Measurements from ENCODE around the gene SCRT2.

DNA sequence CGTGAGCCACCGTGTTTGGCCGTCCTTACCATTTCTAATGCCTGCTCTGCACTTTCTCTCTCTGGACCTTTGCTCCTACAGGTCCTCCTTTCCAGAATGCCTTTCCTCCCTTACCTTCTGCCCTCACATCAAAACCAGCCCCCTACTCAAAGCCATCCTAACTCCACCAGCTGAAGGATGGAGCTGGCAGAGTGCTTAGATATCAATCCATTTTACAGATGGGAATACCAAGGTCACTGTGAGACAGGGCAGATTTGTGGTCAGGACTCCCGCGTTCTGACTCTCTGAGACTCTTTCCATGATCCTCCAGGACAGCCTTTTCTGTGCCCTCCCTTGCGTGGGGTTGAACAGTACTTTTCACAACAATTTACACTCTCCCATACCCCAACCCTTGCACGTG, 41.7 kb upstream of the SCRT2 start:
- TF ChIP-seq, protein P1, sequence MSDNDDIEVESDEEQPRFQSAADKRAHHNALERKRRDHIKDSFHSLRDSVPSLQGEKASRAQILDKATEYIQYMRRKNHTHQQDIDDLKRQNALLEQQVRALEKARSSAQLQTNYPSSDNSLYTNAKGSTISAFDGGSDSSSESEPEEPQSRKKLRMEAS (IDR thresholded peaks at IDR 0.05; ENCODE audit: low read depth, low read length), result no peak
- TF ChIP-seq, protein P2, sequence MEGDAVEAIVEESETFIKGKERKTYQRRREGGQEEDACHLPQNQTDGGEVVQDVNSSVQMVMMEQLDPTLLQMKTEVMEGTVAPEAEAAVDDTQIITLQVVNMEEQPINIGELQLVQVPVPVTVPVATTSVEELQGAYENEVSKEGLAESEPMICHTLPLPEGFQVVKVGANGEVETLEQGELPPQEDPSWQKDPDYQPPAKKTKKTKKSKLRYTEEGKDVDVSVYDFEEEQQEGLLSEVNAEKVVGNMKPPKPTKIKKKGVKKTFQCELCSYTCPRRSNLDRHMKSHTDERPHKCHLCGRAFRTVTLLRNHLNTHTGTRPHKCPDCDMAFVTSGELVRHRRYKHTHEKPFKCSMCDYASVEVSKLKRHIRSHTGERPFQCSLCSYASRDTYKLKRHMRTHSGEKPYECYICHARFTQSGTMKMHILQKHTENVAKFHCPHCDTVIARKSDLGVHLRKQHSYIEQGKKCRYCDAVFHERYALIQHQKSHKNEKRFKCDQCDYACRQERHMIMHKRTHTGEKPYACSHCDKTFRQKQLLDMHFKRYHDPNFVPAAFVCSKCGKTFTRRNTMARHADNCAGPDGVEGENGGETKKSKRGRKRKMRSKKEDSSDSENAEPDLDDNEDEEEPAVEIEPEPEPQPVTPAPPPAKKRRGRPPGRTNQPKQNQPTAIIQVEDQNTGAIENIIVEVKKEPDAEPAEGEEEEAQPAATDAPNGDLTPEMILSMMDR (IDR thresholded peaks at IDR 0.05; ENCODE audit: low read depth, low read length), result no peak
